ENCODE data around the gene ARFGAP2. TPM values are rescaled to one million over a fixed set of nuclear protein-coding genes. Genes with fewer than 3 reads are reported as not detected.

Gene ARFGAP2
- total RNA-seq, 1 donor, result 152 TPM

GRCh38 chr11:47162426-47162825 lies 14.3 kb downstream of the ARFGAP2 start:
- DNase-seq (ENCODE audit: low read depth), result no peak
- no peak for TF ChIP-seq CTCF (IDR thresholded peaks at IDR 0.05; ENCODE audit: insufficient read depth, low read length)
- H3K4me3 ChIP-seq (ENCODE audit: low read depth, low read length), result no peak overlapping the region

DNA sequence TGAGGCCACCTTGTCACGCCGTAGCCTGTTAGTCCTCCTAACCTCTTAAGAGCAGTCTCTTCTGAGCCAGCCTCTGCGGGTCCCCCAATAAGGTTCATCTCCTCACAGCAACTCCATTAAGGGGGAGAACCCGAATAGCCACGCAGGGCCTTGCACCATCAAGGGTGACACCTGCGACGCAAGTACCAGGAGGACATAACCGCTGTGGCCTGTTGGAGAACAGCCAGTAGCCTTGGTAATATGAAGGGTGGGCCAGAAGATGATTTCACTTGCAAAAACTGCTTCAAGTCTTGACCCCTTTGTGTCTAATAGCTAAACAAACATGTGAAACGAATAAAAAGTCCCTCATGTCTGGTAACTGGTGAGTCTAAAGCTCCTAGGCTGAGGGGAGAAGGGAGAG lies 14.8 kb downstream of the ARFGAP2 start:
- TF ChIP-seq CTCF (IDR thresholded peaks at IDR 0.05; ENCODE audit: insufficient read depth, low read length), result no peak
- H3K4me3 ChIP-seq (ENCODE audit: low read depth, low read length), result no peak overlapping the region
- DNase-seq (ENCODE audit: low read depth), result no peak

GRCh38 chr11:47161134-47161854 lies 15.4 kb downstream of the ARFGAP2 start:
- no peak overlapping the region for H3K4me3 ChIP-seq (ENCODE audit: low read depth, low read length)
- peak; percentile 75 for DNase-seq (ENCODE audit: low read depth)
- peak; percentile 84 for TF ChIP-seq CTCF (IDR thresholded peaks at IDR 0.05; ENCODE audit: insufficient read depth, low read length)

DNA sequence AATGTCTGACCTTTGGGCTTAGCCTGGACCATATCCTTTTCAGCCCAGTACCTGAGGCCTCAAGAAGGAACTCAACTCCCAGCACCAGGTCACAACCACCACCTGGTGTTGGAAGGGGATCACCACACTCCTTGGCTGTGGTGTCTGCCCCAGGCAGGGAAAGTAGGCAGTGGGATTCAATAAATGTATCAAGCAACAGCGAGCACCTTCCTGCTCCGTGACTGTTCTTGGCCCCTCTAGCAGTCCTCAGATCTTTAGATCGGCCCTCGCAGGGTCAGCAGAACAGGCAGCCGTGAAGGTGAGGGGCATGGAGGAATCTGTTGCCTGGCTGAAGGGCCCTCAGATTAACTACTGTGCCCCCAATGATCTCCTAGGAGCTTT lies 15.9 kb downstream of the ARFGAP2 start:
- TF ChIP-seq CTCF (IDR thresholded peaks at IDR 0.05; ENCODE audit: insufficient read depth, low read length), result no peak
- DNase-seq (ENCODE audit: low read depth), result no peak
- H3K4me3 ChIP-seq (ENCODE audit: low read depth, low read length), result no peak overlapping the region

DNA sequence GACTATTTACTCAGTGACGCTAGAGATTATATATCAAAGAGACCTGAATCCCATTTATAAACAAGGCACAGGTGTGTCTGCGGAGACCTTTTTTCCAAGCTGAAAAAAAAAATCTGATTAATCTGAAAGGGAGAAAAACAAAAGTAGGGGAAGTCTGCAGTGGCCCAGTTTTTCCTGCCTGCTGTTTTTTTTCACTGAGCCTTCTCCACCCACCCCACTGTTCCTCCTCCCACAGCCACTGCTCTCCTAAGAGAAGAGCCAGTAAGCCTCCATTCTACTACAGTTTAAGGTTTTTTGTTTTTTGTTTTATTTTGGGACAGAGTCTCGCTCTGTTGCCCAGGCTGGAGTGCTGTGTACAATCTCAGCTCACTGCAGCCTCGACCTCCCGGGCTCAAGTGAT lies 18.4 kb downstream of the ARFGAP2 start:
- no peak overlapping the region for H3K4me3 ChIP-seq (ENCODE audit: low read depth, low read length)
- no peak for DNase-seq (ENCODE audit: low read depth)
- TF ChIP-seq CTCF (IDR thresholded peaks at IDR 0.05; ENCODE audit: insufficient read depth, low read length), result no peak

DNA sequence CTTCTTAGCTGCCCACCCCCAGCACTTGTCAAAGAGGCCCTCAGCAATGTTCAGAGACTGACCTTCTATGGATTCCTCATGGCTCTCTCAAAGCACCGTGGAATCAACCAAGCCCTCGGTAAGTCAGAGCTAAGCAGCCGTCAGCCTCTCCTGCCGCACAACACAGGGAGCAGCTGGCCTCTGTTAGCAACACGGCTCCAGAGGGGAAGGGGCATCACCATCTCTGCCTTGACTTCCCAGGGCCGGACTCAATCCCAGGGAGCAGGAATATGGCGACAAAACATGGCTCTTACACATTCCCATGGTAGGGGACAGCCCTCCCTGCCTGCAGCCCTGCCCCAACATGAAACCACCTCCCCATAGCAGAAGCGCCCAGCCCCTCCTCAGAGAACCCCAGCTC lies 18.9 kb downstream of the ARFGAP2 start:
- DNase-seq (ENCODE audit: low read depth), result no peak
- H3K4me3 ChIP-seq (ENCODE audit: low read depth, low read length), result no peak overlapping the region
- TF ChIP-seq CTCF (IDR thresholded peaks at IDR 0.05; ENCODE audit: insufficient read depth, low read length), result no peak

DNA sequence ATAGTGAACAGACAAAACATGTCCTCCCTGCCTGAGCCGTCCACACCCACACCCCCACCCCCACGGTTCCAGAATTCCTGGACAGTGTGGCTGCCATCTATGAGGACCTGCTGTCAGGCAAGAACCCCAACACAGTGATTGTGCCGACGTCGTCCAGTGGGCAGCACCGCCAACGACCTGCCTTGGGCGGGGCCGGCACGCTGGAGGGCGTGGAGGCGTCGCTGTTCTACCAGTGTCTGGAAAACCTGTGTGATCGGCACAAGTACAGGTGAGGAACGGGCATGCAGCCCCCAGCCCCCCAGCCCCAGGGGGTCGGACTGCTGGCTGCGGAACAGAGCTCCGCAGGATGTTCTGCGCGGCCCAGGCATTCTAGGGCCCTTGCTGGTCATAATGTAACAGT lies 19.7 kb downstream of the ARFGAP2 start:
- TF ChIP-seq CTCF (IDR thresholded peaks at IDR 0.05; ENCODE audit: insufficient read depth, low read length), result no peak
- no peak overlapping the region for H3K4me3 ChIP-seq (ENCODE audit: low read depth, low read length)
- DNase-seq (ENCODE audit: low read depth), result no peak
